GM21390 (cell line): ENCODE data around the gene LOX.

Experiments used
- ATAC-seq: cut with Tn5 transposase; IDR thresholded peaks from one replicate; pipeline ENCODE4 v1.9.1; 2021; ENCODE audit not compliant: unreplicated experiment

Gene LOX

GRCh38 chr5:122078116-122079110 lies at the start of gene LOX:
Gene LOX (minus strand): TSS chr5:122078259. CDS start chr5:122077985, 274 bp downstream.
- ATAC-seq = no peak

GRCh38 chr5:122126756-122127321 lies 48.8 kb upstream of the LOX start:
- no peak for ATAC-seq

GRCh38 chr5:122126177-122126755 lies 48.2 kb upstream of the LOX start:
- no peak for ATAC-seq

GRCh38 chr5:122124766-122125165 lies 46.7 kb upstream of the LOX start:
- no peak for ATAC-seq

- ATAC-seq = no peak
Measured at GRCh38 chr5:122121479-122122465, 43.7 kb upstream of the LOX start.

- no peak for ATAC-seq
Measured at GRCh38 chr5:122120957-122121356, 42.9 kb upstream of the LOX start.

- no peak for ATAC-seq
Measured at GRCh38 chr5:122120493-122120892, 42.4 kb upstream of the LOX start.

GRCh38 chr5:122119205-122119604 lies 41.1 kb upstream of the LOX start:
- ATAC-seq = no peak

- no peak for ATAC-seq
Measured at GRCh38 chr5:122118356-122118948, 40.4 kb upstream of the LOX start.

- no peak for ATAC-seq
Measured at GRCh38 chr5:122114501-122114900, 36.4 kb upstream of the LOX start.

- ATAC-seq = no peak
Measured at GRCh38 chr5:122112733-122113558, 34.9 kb upstream of the LOX start.

GRCh38 chr5:122112063-122112462 lies 34.0 kb upstream of the LOX start:
- ATAC-seq = no peak

- no peak for ATAC-seq
Measured at GRCh38 chr5:122111460-122111859, 33.4 kb upstream of the LOX start.

GRCh38 chr5:122110987-122111386 lies 32.9 kb upstream of the LOX start:
- ATAC-seq = no peak

GRCh38 chr5:122107016-122107415 lies 29.0 kb upstream of the LOX start:
- ATAC-seq = no peak

- ATAC-seq = no peak
Measured at GRCh38 chr5:122105909-122106308, 27.9 kb upstream of the LOX start.

GRCh38 chr5:122102825-122103224 lies 24.8 kb upstream of the LOX start:
- ATAC-seq = no peak

- peak; percentile 83 for ATAC-seq
Measured at GRCh38 chr5:122101636-122102285, 23.7 kb upstream of the LOX start.
